Right atrium auricular region (tissue), 2 donors: ENCODE measurements around the gene RNU5B-1. TPM values are rescaled to one million over a fixed set of nuclear protein-coding genes. Genes with fewer than 3 reads are reported as not detected.

ENCODE experiments used
- DNase-seq: peaks from one replicate; pipeline ENCODE4 v3.0.0-alpha.2; 2019; ENCODE audit warnings: low spot score
- H3K27ac ChIP-seq, 2 donors: fragments of 200-600 bp; sonication (generic); 1 replicate in 1 of 2; 2 replicates in 1 of 2; pipeline ENCODE4 v1.5.1; 2016 to 2019
- H3K27me3 ChIP-seq, 2 donors: fragments of 200-600 bp; sonication (generic); one replicate each; pipeline versions ENCODE4 v1.5.1 to v1.6.0; 2017 to 2019
- H3K36me3 ChIP-seq: fragments of 200-600 bp; sonication (generic); one replicate; pipeline ENCODE4 v1.5.1; 2016
- H3K4me1 ChIP-seq, 2 donors: fragments of 200-600 bp; sonication (generic); one replicate each; pipeline versions ENCODE4 v1.5.1 to v1.6.0; 2017 to 2019
- H3K4me3 ChIP-seq, 2 donors: fragments of 200-600 bp; sonication (generic); 1 replicate in 1 of 2; 2 replicates in 1 of 2; pipeline ENCODE4 v1.5.1; 2017 to 2019; ENCODE audit warnings: mild to moderate bottlenecking in 1 of 2, moderate library complexity in 1 of 2
- H3K9me3 ChIP-seq, 2 donors: fragments of 200-600 bp; sonication (generic); one replicate each; pipeline ENCODE4 v1.5.1; 2019
- total RNA-seq, 2 donors: library from RNA; depleted of rRNA; stranded (reverse); fragments of >200 nt; gene quantifications; one replicate each; pipeline ENCODE4 v1.1.0, GENCODE V29; 2016
- TF ChIP-seq, protein P1 (sequence below), 2 donors: fragments of 200-600 bp; sonication (generic); IDR thresholded peaks; one replicate each; pipeline ENCODE4 v1.5.1; 2019; ENCODE audit warnings: antibody characterized with exemption in 2 of 2

RNU5B-1 gene
- total RNA-seq, 2 donors from 2014 or later: not detected

DNA sequence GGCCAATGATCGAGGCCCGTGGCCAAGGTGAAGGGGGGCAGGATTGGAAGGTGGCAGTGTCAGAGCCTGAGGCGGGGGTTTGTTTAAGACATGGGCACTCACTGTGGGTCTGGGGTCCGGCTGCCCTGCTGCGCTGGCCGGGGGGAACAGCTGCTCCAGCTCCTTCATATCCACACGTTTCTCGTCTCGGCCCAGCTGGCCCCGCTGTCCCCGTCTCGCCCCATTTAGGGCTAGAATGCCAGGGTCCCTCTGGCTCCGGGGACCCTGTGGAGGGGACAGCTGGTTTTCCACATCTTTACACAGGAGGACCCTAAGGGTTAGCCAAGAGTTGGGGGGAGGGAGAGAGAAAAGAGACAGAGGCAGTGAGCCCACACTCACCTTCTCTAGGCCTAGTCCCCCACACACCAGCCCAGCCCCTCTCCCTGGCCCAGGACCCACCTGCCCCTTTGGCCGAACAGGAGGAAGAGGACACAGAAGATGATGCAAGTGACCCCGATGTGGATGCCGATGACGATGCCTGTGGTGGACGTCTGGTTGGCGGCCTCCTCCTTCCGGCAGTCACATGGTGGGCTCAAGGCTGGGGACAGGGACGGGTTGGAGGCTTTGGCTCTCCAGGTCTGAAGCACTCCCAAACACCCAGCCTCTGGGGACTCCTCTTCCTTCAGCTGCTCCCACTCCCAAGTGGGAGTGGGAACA is 25.0 kb downstream of the RNU5B-1 start:
- H3K27me3 ChIP-seq: no peaks in the 10 kb centered on the region
- DNase-seq: no peak
- no peaks in the 10 kb centered on the region for H3K36me3 ChIP-seq
- H3K27ac ChIP-seq: no peak overlapping the region
- H3K4me3 ChIP-seq: no peak overlapping the region
- TF ChIP-seq, protein P1, sequence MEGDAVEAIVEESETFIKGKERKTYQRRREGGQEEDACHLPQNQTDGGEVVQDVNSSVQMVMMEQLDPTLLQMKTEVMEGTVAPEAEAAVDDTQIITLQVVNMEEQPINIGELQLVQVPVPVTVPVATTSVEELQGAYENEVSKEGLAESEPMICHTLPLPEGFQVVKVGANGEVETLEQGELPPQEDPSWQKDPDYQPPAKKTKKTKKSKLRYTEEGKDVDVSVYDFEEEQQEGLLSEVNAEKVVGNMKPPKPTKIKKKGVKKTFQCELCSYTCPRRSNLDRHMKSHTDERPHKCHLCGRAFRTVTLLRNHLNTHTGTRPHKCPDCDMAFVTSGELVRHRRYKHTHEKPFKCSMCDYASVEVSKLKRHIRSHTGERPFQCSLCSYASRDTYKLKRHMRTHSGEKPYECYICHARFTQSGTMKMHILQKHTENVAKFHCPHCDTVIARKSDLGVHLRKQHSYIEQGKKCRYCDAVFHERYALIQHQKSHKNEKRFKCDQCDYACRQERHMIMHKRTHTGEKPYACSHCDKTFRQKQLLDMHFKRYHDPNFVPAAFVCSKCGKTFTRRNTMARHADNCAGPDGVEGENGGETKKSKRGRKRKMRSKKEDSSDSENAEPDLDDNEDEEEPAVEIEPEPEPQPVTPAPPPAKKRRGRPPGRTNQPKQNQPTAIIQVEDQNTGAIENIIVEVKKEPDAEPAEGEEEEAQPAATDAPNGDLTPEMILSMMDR (IDR thresholded peaks at IDR 0.05): no peak
- H3K9me3 ChIP-seq: no peaks in the 10 kb centered on the region
- H3K4me1 ChIP-seq: no peaks in the 10 kb centered on the region

DNA sequence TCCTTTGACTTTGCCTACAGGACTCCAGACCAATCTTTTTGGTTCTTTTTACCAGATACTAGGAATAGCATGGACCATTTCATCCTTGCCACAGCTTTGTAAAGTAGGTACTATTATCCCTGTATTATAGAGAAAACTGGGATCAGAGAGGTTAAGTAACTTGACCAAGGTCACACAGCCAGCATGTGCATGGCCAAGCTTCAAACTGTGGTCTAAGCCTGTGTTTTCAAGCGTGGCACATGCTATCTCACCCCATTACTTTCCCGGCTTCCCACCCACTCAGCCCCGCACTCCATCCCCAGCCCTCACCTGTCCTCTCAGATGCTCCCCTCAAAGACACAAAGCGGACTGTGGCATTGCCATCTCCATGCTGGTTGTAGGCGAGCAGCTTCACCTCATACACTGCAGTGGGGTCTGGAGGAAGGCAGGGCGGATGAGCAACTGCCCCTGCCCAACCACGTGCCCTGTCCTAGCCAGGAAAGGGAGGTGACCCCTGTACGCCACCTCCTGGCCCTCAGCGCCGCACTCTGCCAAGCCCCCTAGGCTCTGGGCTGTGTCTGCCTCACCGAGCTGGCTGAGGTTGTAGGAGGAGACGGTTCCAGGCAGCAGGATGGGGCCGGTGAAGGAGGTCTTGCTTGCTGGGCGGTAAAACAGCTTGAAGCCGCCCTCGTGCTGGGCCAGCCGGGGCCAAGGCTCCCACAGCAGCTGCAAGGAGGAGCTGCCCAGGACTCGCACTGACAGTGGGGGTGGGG is 25.7 kb downstream of the RNU5B-1 start:
- H3K27me3 ChIP-seq: no peaks in the 10 kb centered on the region
- DNase-seq: no peak
- no peaks in the 10 kb centered on the region for H3K36me3 ChIP-seq
- no peak overlapping the region for H3K27ac ChIP-seq
- H3K4me1 ChIP-seq: no peaks in the 10 kb centered on the region
- H3K9me3 ChIP-seq: no peaks in the 10 kb centered on the region
- H3K4me3 ChIP-seq: no peak overlapping the region
- TF ChIP-seq, protein P1 (IDR thresholded peaks at IDR 0.05): no peak

DNA sequence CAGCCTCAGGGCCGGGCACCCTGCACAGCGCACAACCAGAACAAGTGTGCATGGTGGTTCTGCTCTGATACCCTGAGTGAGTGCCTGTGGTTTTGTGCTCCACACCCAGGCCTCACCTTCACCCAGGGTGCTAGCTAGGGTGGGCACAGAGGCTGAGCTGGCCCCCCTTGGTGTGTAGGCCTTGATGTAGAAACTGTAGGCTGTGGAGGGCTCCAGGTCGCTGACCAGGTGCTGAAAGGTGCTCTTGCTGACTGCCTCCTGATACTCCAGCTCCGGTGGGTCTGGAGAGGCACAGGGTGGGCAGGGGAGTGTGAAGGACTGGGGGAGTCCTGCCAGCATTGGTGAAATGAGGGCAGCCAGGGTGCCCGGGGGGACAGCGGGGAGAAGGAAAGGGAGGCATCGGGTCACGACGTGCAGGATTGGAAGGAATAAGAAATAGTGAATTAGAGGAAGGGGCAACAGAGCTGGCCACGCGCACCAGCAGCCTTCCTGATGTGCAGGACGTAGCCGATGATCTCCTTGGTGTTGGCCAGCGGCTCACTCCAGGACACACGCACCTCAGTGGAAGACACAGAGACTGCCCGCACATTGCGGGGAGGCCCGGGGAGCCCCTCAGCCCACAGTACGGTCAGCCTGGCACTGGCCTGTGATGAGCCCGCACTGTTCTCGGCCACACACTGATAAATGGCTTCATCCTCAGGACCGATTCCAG is 26.6 kb downstream of the RNU5B-1 start:
- Histone ChIP-seq H3K36me3 (no peaks in the 10 kb centered on the region), H3K9me3 (no peaks in the 10 kb centered on the region), H3K4me3 (no peak overlapping the region), H3K27me3 (no peaks in the 10 kb centered on the region), H3K27ac (no peak overlapping the region), H3K4me1 (no peaks in the 10 kb centered on the region)
- TF ChIP-seq, protein P1 (IDR thresholded peaks at IDR 0.05): no peak
- DNase-seq: no peak

DNA sequence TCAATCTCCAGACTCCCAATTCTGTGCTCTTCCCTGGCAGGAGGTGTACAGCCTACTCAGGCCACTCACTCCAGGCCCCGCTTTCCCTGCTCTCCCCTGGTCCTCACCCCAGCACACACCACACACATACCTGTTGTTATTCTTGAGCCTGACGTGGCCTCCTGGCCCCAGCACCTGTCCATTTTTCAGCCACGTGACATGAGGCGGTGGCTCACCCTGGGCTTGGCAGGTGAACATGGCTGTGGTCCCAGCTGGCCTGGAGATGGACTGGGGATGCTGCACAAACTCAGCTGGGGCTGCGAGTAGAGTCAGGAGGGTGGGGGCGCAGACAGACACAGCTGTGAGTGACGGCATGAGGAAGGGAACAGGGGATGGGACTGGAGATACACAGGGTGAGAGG is 27.3 kb downstream of the RNU5B-1 start:
- Histone ChIP-seq H3K4me3 (no peak overlapping the region), H3K27me3 (no peaks in the 10 kb centered on the region), H3K36me3 (no peaks in the 10 kb centered on the region), H3K4me1 (no peaks in the 10 kb centered on the region), H3K9me3 (no peaks in the 10 kb centered on the region), H3K27ac (no peak overlapping the region)
- no peak for DNase-seq
- TF ChIP-seq, protein P1 (IDR thresholded peaks at IDR 0.05): no peak

DNA sequence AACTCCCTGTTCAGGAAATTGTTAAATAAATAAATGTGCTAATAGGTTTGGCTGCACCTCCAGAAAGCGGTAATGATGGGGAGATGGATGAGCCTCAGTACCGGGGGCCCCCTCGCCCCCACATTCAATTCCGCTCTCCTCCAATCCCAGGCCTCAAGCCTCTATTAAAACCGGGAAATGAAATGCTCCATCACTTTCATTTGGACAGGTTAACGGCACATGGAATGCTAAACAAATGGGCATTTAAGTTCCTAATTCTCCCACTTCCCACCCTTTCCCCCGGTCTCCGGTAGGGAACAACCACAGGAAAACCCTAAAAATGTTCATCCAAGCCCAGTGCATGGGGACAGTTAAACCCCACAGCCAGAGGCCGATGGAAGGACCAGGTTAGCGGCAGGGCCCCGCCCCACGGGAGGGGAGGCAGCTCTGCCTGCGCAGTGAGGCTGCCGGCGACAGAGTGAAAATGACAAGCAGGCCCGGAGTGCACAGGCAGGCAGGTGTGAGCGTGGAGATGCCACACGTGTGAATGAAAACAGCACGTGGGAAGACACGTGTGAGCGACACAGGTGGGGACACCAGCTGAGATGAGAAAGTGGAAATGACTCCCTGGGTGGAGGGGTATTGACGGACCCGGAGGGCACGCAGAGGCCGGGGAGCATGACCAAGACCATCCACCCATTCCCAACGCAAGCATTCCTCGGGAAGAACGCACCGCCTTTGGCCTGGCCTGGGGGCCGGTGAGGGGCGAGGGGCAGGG is 28.1 kb downstream of the RNU5B-1 start:
- no peaks in the 10 kb centered on the region for H3K4me1 ChIP-seq
- no peaks in the 10 kb centered on the region for H3K9me3 ChIP-seq
- no peak overlapping the region for H3K4me3 ChIP-seq
- TF ChIP-seq, protein P1 (IDR thresholded peaks at IDR 0.05): no peak
- H3K36me3 ChIP-seq: no peaks in the 10 kb centered on the region
- no peaks in the 10 kb centered on the region for H3K27me3 ChIP-seq
- H3K27ac ChIP-seq: no peak overlapping the region
- no peak for DNase-seq
